SIG-M5 (cell line): ENCODE data around the gene SHISA3.

Experiments
- DNase-seq: peaks from one replicate; lab custom pipeline; 2025; lab: John Stamatoyannopoulos, UW

Gene SHISA3

GRCh38 chr4:42391981-42392380 is 5.3 kb upstream of the SHISA3 start:
- no peak for DNase-seq

- DNase-seq, result no peak
Measured at GRCh38 chr4:42392436-42392835, 4.9 kb upstream of the SHISA3 start.

DNA sequence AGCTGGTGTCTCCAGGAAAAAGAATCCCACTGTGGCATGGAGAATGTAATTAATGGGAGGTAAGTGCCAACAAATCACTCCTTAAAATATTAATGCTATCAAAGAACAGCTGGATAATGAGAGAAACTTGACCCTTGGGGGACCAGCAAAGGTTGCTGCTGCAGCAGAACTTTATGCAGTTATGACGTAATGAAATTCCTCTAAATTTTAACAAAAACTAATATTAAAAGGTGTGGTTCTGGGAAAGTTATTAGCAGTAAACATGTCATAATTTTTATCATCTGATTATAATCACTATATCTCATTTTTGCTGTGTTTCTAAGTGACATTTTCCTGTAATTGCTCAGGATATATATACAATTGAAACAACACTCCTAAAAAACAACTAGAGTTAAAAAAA is 1.7 kb upstream of the SHISA3 start:
- DNase-seq, result no peak

- DNase-seq, result no peak
Measured at GRCh38 chr4:42396361-42396751, 932 bp upstream of the SHISA3 start.

DNA sequence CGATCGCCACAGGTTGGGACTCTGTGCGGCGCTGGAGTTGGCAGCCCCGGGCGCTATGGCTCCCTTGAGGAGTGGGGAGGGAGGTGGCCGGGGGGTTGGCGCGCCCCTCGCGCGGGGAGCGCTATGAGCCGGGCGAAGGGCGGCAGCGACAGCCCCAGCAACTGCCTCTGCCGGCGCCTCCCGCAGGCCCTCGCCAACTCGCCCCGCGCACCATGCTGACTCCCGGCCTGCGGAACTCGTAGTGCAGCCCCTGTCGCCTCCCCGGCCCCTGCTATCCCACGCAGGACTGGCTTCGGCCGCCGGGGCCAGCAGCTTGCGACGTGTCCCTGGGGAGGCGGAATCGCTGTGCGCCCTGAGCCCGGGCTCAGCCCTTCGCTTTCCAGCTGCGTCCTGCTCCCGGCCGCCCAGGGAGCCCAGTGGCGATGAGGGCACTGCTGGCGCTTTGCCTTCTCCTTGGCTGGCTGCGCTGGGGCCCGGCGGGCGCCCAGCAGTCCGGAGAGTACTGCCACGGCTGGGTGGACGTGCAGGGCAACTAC is 415 bp downstream of the SHISA3 start:
- DNase-seq, result no peak

GRCh38 chr4:42398171-42398870 is 1.0 kb downstream of the SHISA3 start:
- DNase-seq, result no peak

DNA sequence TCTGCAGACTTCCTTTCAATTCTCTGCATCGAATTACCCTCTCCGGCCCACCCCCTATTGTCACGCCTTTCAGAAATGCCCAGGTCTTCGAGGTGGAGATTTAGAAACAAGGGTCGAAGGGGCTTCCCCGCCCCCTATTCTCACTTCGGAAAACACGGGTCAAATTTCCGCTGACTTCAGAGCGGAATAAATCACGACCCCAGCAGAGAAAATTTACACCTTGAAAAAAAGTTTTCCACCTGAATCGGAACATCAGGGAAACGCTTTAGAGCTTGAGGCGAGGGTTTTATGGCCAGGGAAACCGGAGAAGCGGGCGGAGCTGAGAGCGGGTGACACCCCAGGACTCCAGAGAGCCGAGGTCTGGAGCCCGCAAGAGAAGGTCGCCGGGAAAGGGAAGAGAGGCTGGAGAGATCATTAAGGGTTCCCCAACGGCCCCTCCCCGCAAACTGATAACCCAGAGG is 1.6 kb downstream of the SHISA3 start:
- no peak for DNase-seq

- no peak for DNase-seq
Measured at GRCh38 chr4:42399393-42399792, 2.1 kb downstream of the SHISA3 start.

DNA sequence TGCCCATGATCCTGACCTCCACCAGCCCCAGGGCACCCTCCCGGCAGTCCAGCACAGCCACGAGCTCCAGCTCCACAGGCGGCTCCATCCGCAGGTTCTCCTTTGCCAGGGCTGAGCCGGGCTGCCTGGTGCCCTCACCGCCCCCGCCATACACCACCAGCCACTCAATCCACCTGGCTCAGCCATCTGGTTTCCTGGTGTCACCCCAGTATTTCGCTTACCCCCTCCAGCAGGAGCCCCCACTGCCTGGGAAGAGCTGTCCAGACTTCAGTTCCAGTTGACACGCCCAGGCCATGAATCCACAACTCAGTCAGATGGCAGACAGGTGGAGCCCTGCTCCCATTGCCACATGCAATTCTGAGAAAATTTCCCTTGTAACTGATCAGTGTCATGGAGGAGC is 3.9 kb downstream of the SHISA3 start:
- DNase-seq, result no peak

DNA sequence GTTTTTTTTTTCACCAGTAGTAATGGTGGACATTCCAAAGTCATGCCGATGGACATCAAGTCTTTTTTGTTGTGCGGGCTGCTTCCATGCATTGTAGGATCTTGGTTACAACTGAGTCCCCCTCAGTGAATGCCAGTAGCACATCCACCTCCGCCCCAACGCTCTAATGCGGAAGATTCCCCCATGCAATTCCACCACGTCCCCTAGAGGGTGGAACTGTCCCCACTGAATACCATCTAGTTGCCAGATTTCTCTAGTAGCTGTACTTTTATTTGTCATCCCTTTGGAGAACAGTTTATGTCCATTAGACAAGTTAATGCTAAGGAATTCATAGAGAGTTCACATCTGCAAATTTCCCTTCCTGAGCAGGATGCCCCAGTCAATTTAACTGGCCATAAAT is 6.7 kb downstream of the SHISA3 start:
- DNase-seq, result no peak

DNA sequence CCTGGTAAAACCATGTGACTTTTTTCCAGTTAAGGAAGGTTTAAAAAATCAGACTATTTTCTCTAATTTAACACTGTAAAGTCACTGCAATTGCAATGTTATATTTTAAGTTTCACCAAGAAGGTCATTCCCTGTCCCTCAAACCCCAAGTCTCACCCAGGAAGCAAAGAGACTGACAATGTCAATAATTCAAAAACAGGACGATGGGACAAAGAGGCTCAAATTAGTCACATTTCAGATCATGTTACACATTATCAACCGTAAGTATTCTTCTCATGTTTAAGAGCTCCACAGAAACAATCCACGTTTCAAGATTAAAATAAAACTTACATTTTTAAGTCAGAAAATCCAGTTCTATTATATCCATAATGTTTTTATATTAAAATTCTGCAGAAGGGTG is 13.2 kb downstream of the SHISA3 start:
- DNase-seq, result no peak

DNA sequence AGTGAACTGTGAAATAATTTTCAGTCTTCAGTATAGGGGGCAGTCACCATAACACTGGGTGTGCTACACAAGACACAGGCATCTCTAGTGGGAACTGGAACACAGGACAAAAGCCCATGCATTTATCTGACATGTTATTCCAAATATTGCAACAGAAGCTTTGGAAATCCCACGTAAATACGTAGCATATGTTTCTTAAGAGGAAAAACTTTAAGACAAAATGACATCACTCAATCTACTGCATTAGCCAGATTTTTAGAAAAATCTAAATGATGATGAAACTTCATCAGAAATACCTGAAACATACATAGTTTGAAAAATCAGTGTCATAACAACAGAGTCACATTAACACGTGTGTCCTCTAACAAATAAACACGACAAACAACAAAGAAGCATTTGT is 14.5 kb downstream of the SHISA3 start:
- no peak for DNase-seq

- DNase-seq, result no peak
Measured at GRCh38 chr4:42412251-42412650, 15.0 kb downstream of the SHISA3 start.

- DNase-seq, result no peak
Measured at GRCh38 chr4:42415281-42415680, 18.0 kb downstream of the SHISA3 start.

DNA sequence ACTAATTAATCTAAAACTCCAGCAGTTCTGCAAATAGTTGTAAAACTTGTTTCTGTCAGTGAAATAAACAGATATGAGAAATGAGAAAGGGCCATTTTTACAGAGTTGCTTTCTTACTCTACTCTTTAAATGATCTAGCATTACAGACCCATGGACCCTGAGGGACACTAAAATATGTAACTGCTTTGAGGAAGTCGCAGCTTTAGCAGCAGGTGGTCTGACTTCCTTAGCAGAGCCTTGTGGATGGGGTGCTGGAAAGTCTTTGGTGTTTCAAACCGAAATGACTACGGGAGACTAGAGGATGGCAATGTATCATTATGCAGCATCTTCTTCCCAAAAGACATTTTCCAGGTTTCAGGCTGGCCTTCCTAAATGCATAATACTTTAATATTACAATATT is 18.7 kb downstream of the SHISA3 start:
- DNase-seq, result no peak

DNA sequence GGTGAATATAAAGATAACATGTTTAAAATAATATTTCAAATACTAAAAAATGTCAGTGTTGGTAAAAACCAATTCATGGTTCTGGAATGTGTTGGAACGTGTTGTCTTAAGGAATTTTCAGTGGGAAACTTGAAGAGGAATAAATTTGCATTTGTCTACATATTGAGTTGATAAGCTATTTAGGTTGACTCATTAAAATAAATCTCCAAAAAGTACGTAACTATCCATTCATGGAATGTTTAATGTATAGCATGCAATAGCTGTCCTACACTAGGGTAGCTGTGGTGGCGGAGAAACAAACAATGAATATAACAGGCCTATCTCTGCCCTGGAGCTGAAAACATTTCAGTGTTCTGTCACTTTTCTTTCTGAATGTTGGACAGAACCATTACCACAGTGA is 20.3 kb downstream of the SHISA3 start:
- DNase-seq, result no peak

DNA sequence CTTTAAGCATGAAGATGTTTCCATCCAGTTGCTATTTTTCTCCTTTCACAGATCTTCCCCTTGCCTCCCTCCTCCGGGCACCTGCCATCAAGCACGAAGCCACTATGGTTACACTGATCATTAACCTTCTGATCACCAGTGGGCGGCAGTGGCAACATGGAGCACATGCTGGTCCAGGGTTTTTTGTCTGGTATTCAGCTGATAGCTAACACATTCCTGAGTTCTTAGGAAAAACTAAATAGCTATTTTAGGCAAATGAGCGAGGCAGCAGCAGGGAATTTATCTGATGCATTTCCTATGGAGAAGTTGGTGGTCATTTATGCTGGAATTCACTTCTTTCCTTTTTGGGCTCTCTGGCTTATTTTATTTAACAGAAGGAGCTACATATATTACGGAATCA is 22.9 kb downstream of the SHISA3 start:
- no peak for DNase-seq

GRCh38 chr4:42425146-42426065 is 28.1 kb downstream of the SHISA3 start:
- DNase-seq, result no peak

DNA sequence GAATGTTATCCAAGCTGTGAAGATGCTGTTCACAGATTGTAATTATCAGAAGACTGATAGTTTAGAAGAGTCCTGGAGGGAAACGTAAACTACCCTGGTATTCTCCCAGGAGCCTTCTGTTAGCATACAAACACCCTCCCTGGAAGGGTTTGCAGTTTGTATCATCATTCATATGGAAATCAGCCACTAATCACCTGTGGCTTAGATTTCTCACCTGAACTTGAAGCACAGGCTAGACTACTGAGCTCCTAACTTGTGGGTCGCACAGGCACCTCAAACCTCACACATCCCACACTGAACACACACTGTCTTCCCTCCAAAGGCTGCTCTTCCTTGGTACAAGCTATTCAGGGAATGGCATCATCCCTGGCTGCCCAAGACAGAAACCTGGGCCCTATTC is 30.7 kb downstream of the SHISA3 start:
- no peak for DNase-seq

GRCh38 chr4:42436928-42437565 is 39.8 kb downstream of the SHISA3 start:
- DNase-seq, result no peak

DNA sequence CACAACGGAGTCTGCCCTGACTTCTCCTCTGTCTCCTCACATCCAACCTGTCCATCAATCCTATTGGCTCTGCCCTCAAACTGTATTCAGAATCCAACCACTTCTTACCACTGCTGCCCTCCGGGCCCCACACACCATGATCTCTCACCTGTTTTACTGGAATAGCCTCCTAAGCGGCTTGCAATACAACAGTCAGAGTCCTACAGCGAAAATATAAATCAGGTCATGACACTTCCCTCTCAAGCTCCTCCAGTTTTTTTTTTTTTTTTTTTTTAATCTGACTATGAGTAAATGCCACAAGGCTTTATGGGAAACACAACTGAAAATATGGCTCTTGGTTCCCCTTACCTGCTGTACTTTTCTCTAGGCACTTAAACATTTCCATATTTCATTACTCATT is 42.8 kb downstream of the SHISA3 start:
- no peak for DNase-seq

- no peak for DNase-seq
Measured at GRCh38 chr4:42442601-42443000, 45.3 kb downstream of the SHISA3 start.

DNA sequence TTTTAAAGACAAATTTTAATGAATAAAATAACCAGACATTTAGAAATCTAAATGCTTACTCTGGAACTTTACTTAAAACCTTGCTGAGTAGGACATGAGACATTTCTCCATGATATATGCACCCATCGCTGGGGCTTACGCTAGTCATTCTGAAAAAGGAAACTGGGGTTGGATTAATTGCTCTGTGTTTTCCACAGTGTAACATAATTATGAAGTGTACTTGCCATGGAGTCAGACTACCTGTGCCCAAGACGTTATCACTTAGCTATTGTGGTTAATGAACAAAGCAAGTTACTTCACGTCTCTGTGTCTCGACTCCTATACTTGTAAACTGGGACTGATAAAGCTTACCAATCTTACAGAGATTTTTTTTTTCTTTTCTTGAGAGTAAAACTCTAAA is 47.8 kb downstream of the SHISA3 start:
- DNase-seq, result no peak
